Stomach smooth muscle (tissue), 2 donors: Measurements from ENCODE around the gene CCBE1.

Source experiments
- H3K27ac ChIP-seq: one replicate; pipeline ENCODE4 v1.7.0; 2013; ENCODE audit warnings: mild to moderate bottlenecking, low read length, inconsistent platforms
- H3K27me3 ChIP-seq, 2 donors: one replicate each; pipeline ENCODE4 v1.7.0; 2013; ENCODE audit warnings: low read length in 2 of 2; ENCODE audit not compliant: insufficient read depth in 2 of 2, control insufficient read depth in 1 of 2
- H3K36me3 ChIP-seq, 2 donors: one replicate each; pipeline ENCODE4 v1.7.0; 2013; ENCODE audit warnings: low read length in 2 of 2; ENCODE audit not compliant: control insufficient read depth in 2 of 2, insufficient read depth in 2 of 2
- H3K4me1 ChIP-seq: one replicate; pipeline ENCODE4 v1.7.0; 2013; ENCODE audit warnings: low read length; ENCODE audit not compliant: control insufficient read depth, insufficient read depth
- H3K4me3 ChIP-seq, 2 donors: one replicate each; pipeline ENCODE4 v1.7.0; 2013; ENCODE audit warnings: low read length in 2 of 2
- H3K9ac ChIP-seq, 2 donors: one replicate each; pipeline ENCODE4 v1.7.0; 2013; ENCODE audit warnings: low read length in 2 of 2, mild to moderate bottlenecking in 1 of 2
- H3K9me3 ChIP-seq, 2 donors: one replicate each; pipeline ENCODE4 v1.7.0; 2013; ENCODE audit warnings: low read length in 2 of 2; ENCODE audit not compliant: control insufficient read depth in 2 of 2
- donor health status: healthy.
- donor health status: Pancreatic carcinoma.

The CCBE1 gene

DNA sequence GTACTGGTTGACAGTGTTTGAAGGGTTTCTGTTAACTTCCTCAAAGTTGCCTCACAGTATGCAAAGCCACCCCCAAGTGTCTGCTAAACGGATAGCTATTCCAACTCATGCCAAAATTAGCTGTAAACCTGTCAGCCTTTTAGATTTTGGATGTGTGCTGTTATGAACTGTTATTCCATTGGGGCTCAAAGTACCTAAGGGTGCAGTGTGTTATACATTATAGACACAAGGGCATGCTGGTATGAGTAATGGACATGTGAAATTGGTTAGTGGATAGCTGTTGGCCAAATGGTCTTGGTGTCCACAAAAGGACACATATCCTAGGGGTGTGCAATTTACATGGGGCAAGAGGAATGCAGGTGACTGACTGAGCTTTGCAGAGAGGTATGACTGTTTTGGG lies 33.7 kb upstream of the CCBE1 start:
- H3K27ac ChIP-seq, result no peak overlapping the region

DNA sequence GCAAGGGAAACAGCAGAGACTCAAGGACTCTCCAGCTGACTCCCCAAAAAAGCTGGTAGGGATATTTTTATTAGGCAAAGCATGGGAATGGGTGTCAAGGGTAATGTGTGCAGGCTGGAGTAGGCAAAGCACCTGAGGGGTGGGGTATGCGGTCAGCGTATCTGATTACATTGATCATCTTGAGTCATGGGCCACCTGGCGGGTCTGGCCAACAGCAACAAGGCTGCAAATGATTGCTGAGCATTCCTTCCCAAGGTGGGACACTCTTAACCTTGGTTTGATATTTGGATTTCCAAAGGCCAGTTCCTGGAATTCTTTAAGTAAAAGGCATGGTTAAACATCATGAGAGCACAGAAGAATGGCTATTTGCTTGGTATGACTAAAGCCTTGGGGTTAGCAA lies 32.6 kb upstream of the CCBE1 start:
- Histone ChIP-seq H3K4me1 (no peaks in the 10 kb centered on the region), H3K27ac (no peak overlapping the region), H3K9ac (no peak overlapping the region), H3K27me3 (no peaks in the 10 kb centered on the region), H3K9me3 (no peaks in the 10 kb centered on the region), H3K4me3 (no peak overlapping the region), H3K36me3 (no peaks in the 10 kb centered on the region)

More for the DNA sequence above, 33.7 kb upstream of the CCBE1 start:
- H3K36me3 ChIP-seq, result no peaks in the 10 kb centered on the region
- H3K4me1 ChIP-seq, result no peaks in the 10 kb centered on the region
- H3K27me3 ChIP-seq, result no peaks in the 10 kb centered on the region
- H3K9ac ChIP-seq, result no peak overlapping the region
- no peaks in the 10 kb centered on the region for H3K9me3 ChIP-seq
- no peak overlapping the region for H3K4me3 ChIP-seq

DNA sequence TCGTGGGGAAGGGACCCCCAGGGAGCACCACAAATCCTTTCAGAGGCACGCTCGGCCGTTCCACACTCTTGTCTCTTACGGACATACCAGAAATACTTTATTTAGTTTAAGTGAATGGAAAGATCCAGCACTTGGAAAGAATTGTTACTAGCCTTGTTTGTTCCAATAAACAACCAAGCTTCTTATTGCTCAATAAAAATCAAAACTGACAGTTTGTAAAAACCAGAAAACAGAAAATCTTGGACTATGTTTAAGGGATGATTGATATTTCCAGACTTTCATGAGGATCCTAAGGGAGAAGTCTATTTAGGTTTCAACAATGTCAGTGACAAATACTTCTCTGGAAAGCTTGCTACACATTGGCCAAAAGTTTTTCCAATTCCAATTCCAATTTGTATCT lies 31.6 kb upstream of the CCBE1 start:
- peaks cover 0 to 2% of the 10 kb centered on the region in 2 donors for H3K9me3 ChIP-seq
- no peaks in the 10 kb centered on the region for H3K36me3 ChIP-seq
- H3K4me3 ChIP-seq, result no peak overlapping the region
- H3K9ac ChIP-seq, result no peak overlapping the region
- no peaks in the 10 kb centered on the region for H3K4me1 ChIP-seq
- H3K27ac ChIP-seq, result no peak overlapping the region
- H3K27me3 ChIP-seq, result no peaks in the 10 kb centered on the region

- H3K9ac ChIP-seq, result no peak overlapping the region
- H3K9me3 ChIP-seq, result peaks cover 0 to 2% of the 10 kb centered on the region in 2 donors
- no peak overlapping the region for H3K27ac ChIP-seq
- no peak overlapping the region for H3K4me3 ChIP-seq
- H3K27me3 ChIP-seq, result no peaks in the 10 kb centered on the region
- H3K36me3 ChIP-seq, result no peaks in the 10 kb centered on the region
- no peaks in the 10 kb centered on the region for H3K4me1 ChIP-seq
Measured at GRCh38 chr18:59725142-59725541, 27.9 kb upstream of the CCBE1 start.

GRCh38 chr18:59724103-59724502 lies 26.9 kb upstream of the CCBE1 start:
- H3K4me1 ChIP-seq, result no peaks in the 10 kb centered on the region
- H3K9me3 ChIP-seq, result peaks cover 0 to 2% of the 10 kb centered on the region in 2 donors
- H3K27ac ChIP-seq, result no peak overlapping the region
- no peaks in the 10 kb centered on the region for H3K36me3 ChIP-seq
- H3K9ac ChIP-seq, result no peak overlapping the region
- H3K4me3 ChIP-seq, result no peak overlapping the region
- H3K27me3 ChIP-seq, result no peaks in the 10 kb centered on the region

DNA sequence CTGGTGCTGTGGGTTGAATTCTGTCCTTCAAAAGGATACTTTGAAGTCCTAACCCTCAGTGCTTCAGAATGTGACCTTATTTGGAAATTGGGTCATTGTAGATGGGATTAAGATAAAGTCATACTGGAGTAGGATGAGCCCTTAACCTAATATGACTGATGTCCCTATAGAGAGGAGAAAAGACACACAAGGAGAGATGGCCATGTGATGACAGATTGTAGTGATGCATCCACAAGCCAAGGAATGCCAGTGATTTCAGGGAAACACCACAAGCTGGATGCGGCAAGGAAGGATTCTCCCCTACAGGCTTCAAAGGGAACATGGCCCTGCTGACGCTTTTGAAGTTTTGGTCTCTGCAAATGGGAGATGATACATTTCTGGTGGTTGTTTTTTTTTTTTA lies 24.7 kb upstream of the CCBE1 start:
- peaks cover 0 to 2% of the 10 kb centered on the region in 2 donors for H3K9me3 ChIP-seq
- H3K36me3 ChIP-seq, result no peaks in the 10 kb centered on the region
- no peak overlapping the region for H3K27ac ChIP-seq
- H3K27me3 ChIP-seq, result no peaks in the 10 kb centered on the region
- no peak overlapping the region for H3K9ac ChIP-seq
- H3K4me1 ChIP-seq, result no peaks in the 10 kb centered on the region
- no peak overlapping the region for H3K4me3 ChIP-seq

GRCh38 chr18:59721211-59721610 lies 24.0 kb upstream of the CCBE1 start:
- H3K4me1 ChIP-seq, result no peaks in the 10 kb centered on the region
- H3K27ac ChIP-seq, result no peak overlapping the region
- no peak overlapping the region for H3K9ac ChIP-seq
- H3K27me3 ChIP-seq, result no peaks in the 10 kb centered on the region
- H3K4me3 ChIP-seq, result no peak overlapping the region
- peaks cover 0 to 2% of the 10 kb centered on the region in 2 donors for H3K9me3 ChIP-seq
- no peaks in the 10 kb centered on the region for H3K36me3 ChIP-seq

- Histone ChIP-seq H3K9ac (no peak overlapping the region), H3K36me3 (no peaks in the 10 kb centered on the region), H3K27me3 (no peaks in the 10 kb centered on the region), H3K4me3 (no peak overlapping the region), H3K27ac (no peak overlapping the region), H3K9me3 (peaks cover 0 to 2% of the 10 kb centered on the region in 2 donors), H3K4me1 (no peaks in the 10 kb centered on the region)
Measured at GRCh38 chr18:59719544-59720181, 22.4 kb upstream of the CCBE1 start.

- no peaks in the 10 kb centered on the region for H3K9me3 ChIP-seq
- H3K27ac ChIP-seq, result no peak overlapping the region
- no peak overlapping the region for H3K4me3 ChIP-seq
- no peaks in the 10 kb centered on the region for H3K4me1 ChIP-seq
- no peak overlapping the region for H3K9ac ChIP-seq
- no peaks in the 10 kb centered on the region for H3K36me3 ChIP-seq
- no peaks in the 10 kb centered on the region for H3K27me3 ChIP-seq
Measured at GRCh38 chr18:59718464-59719157, 21.4 kb upstream of the CCBE1 start.

GRCh38 chr18:59718108-59718463 lies 20.9 kb upstream of the CCBE1 start:
- H3K4me1 ChIP-seq, result no peaks in the 10 kb centered on the region
- H3K9me3 ChIP-seq, result no peaks in the 10 kb centered on the region
- H3K27me3 ChIP-seq, result no peaks in the 10 kb centered on the region
- no peaks in the 10 kb centered on the region for H3K36me3 ChIP-seq
- no peak overlapping the region for H3K9ac ChIP-seq
- H3K27ac ChIP-seq, result no peak overlapping the region
- H3K4me3 ChIP-seq, result no peak overlapping the region

GRCh38 chr18:59717291-59717690 lies 20.1 kb upstream of the CCBE1 start:
- no peaks in the 10 kb centered on the region for H3K36me3 ChIP-seq
- H3K27ac ChIP-seq, result no peak overlapping the region
- H3K4me1 ChIP-seq, result no peaks in the 10 kb centered on the region
- no peak overlapping the region for H3K9ac ChIP-seq
- no peak overlapping the region for H3K4me3 ChIP-seq
- no peaks in the 10 kb centered on the region for H3K27me3 ChIP-seq
- no peaks in the 10 kb centered on the region for H3K9me3 ChIP-seq
